Ovary (tissue), 3 donors: ENCODE measurements around the gene RUNX1.

Experiments
- EP300 ChIP-seq: sonication (generic); formaldehyde crosslinking; IDR thresholded peaks from one replicate; pipeline ENCODE4 v1.6.1; 2017; ENCODE audit warnings: antibody characterized with exemption
- POLR2A ChIP-seq: fragments of 450-650 bp; IDR thresholded peaks from one replicate; pipeline ENCODE4 v1.6.1; 2017; ENCODE audit warnings: antibody characterized with exemption, mild to moderate bottlenecking, moderate library complexity
- TF ChIP-seq, protein P1 (sequence below), 3 donors: fragments of 450-650 bp in 2 of 3; fragments of 200-600 bp in 1 of 3; IDR thresholded peaks; one replicate each; pipeline versions ENCODE4 v1.5.1 to v1.8.0; 2016 to 2022; ENCODE audit warnings: antibody characterized with exemption in 3 of 3, mild to moderate bottlenecking in 1 of 3
- donor health status: DM: no; HTN: no; CAD: no.

DNA sequence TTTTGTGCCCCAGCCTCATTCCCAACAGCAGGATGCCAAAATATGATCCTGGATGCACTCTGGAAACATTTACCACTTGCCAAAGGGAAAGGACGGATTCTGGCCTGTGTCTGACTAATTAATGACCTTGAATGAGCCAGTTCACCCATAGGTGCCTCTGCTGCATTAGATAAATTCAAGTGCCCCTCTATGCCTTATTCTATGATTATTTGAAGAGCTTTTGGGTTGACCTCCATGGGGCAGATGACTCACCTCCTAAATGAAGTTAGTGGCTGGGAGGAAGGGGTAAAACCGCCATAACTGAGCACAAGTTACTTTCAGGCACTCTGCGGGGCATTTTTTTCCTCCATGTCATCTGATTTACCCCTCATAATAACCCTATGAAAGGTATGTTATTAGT, 282.2 kb downstream of the RUNX1 start:
- TF ChIP-seq POLR2A: no peak
- TF ChIP-seq, protein P1, sequence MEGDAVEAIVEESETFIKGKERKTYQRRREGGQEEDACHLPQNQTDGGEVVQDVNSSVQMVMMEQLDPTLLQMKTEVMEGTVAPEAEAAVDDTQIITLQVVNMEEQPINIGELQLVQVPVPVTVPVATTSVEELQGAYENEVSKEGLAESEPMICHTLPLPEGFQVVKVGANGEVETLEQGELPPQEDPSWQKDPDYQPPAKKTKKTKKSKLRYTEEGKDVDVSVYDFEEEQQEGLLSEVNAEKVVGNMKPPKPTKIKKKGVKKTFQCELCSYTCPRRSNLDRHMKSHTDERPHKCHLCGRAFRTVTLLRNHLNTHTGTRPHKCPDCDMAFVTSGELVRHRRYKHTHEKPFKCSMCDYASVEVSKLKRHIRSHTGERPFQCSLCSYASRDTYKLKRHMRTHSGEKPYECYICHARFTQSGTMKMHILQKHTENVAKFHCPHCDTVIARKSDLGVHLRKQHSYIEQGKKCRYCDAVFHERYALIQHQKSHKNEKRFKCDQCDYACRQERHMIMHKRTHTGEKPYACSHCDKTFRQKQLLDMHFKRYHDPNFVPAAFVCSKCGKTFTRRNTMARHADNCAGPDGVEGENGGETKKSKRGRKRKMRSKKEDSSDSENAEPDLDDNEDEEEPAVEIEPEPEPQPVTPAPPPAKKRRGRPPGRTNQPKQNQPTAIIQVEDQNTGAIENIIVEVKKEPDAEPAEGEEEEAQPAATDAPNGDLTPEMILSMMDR (IDR thresholded peaks at IDR 0.05): no peak
- TF ChIP-seq EP300: no peak
